Measurements from ENCODE around the gene IGFN1.

The IGFN1 gene

DNA sequence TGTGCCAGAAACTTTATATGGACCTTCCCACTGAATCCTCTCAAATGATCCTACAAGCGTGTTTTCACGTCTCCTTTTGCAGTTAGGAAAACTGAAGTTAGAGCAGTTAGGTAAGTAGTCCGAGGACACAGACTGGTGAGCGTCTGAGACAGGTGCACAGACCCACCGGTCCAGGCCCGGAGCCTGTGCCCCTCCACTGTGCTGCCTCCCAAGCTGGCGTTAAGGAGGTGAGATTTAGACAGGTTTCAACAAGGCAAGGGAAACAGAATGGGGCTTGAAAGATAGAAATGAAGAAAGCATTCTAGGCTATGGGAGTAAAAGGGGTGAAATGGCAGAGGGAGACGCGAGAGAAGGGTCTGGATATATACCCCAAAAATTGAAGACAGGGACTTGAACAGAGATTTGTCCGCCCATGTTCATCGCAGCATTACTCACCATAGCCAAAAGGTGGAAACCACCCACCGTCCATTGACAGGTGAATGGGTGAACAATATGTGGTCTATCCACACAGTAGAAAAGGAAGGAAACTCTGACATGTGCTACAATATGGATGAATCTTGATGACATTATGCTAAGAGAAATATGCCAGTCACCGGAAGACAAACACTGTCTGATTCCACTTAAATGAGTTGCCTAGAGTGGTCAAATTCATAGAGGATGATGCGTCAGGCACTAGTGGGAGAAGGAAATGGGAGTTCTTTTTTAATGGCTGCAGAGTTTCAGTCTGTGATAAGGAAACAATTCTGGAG lies 77.0 kb downstream of the IGFN1 start:
- TF ChIP-seq, protein P1, sequence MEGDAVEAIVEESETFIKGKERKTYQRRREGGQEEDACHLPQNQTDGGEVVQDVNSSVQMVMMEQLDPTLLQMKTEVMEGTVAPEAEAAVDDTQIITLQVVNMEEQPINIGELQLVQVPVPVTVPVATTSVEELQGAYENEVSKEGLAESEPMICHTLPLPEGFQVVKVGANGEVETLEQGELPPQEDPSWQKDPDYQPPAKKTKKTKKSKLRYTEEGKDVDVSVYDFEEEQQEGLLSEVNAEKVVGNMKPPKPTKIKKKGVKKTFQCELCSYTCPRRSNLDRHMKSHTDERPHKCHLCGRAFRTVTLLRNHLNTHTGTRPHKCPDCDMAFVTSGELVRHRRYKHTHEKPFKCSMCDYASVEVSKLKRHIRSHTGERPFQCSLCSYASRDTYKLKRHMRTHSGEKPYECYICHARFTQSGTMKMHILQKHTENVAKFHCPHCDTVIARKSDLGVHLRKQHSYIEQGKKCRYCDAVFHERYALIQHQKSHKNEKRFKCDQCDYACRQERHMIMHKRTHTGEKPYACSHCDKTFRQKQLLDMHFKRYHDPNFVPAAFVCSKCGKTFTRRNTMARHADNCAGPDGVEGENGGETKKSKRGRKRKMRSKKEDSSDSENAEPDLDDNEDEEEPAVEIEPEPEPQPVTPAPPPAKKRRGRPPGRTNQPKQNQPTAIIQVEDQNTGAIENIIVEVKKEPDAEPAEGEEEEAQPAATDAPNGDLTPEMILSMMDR (conservative IDR thresholded peaks at IDR 0.05; ENCODE audit: low read depth, low read length): no peak
- H3K27ac ChIP-seq: no peak overlapping the region
- H2AFZ ChIP-seq (ENCODE audit: low read depth): no peak overlapping the region
- H3K36me3 ChIP-seq (ENCODE audit: insufficient read depth): no peaks in the 10 kb centered on the region
- no peak overlapping the region for H3K4me2 ChIP-seq
- H3K79me2 ChIP-seq (ENCODE audit: insufficient read depth, low read depth): no peaks in the 10 kb centered on the region
- no peaks in the 10 kb centered on the region for H3K4me1 ChIP-seq (ENCODE audit: low read depth, poor library complexity, severe bottlenecking)
- H3K27me3 ChIP-seq (ENCODE audit: insufficient read depth, low read depth): no peaks in the 10 kb centered on the region
- H4K20me1 ChIP-seq (ENCODE audit: insufficient read depth): no peaks in the 10 kb centered on the region
- H3K4me3 ChIP-seq (IDR thresholded peaks at IDR 0.05; ENCODE audit: insufficient read depth, low read depth, low read length): no peak overlapping the region
- no peak overlapping the region for H3K9ac ChIP-seq

DNA sequence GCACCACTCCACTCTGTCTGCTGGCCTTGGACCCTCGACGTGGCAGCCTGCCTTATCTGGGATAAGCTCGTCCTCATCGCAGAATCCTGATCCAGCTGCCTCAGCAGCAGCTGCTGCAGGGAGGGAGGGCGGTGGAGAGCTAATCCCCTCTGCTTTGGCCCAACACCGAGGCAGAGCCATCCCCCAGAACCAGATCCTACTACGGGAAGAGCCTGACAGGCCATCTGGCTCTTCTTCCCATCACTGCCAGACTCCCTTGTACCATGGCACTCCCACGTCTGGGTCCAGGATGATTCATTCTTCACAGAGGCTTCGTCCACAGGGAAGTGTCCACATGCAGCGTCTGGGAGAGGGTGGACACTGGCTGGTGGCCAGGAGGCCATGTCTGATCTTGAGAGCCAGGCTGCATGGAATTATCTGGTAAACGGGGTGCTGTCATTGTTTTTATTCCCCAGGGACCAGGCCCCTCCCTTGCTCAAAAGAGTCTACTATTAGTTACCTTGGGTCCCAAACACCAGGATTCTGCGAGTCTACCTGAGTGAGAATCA lies 78.1 kb downstream of the IGFN1 start:
- Histone ChIP-seq H3K36me3 (ENCODE audit: insufficient read depth) (no peaks in the 10 kb centered on the region), H3K4me1 (ENCODE audit: low read depth, poor library complexity, severe bottlenecking) (no peaks in the 10 kb centered on the region), H3K79me2 (ENCODE audit: insufficient read depth, low read depth) (no peaks in the 10 kb centered on the region), H3K27ac (no peak overlapping the region), H4K20me1 (ENCODE audit: insufficient read depth) (no peaks in the 10 kb centered on the region), H3K4me3 (IDR thresholded peaks at IDR 0.05; ENCODE audit: insufficient read depth, low read depth, low read length) (no peak overlapping the region), H3K27me3 (ENCODE audit: insufficient read depth, low read depth) (no peaks in the 10 kb centered on the region), H2AFZ (ENCODE audit: low read depth) (no peak overlapping the region), H3K4me2 (no peak overlapping the region), H3K9ac (no peak overlapping the region)
- TF ChIP-seq, protein P1 (conservative IDR thresholded peaks at IDR 0.05; ENCODE audit: low read depth, low read length): no peak

DNA sequence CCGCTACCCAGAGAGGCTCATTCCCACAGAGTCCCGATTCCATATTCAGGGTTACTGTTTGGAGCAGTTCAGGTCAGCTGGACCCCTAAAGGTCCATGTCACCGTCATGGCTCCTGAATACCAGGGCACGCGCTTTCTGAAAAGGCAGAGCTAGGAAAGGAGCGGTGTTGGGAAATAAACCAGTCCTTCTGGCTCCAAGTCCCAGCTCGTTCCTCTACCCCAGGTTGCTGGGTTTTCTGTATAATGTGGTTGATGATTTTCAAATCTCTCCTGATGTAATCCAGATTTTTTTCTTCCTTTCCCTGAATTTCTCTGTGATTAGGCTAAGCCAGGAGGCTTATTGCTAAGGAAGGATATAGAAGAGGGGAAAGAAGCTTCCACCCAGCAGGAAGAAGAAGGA lies 78.7 kb downstream of the IGFN1 start:
- Histone ChIP-seq H3K27ac (no peak overlapping the region), H3K27me3 (ENCODE audit: insufficient read depth, low read depth) (no peaks in the 10 kb centered on the region), H3K9ac (no peak overlapping the region), H3K79me2 (ENCODE audit: insufficient read depth, low read depth) (no peaks in the 10 kb centered on the region), H2AFZ (ENCODE audit: low read depth) (no peak overlapping the region), H3K4me3 (IDR thresholded peaks at IDR 0.05; ENCODE audit: insufficient read depth, low read depth, low read length) (no peak overlapping the region), H4K20me1 (ENCODE audit: insufficient read depth) (no peaks in the 10 kb centered on the region), H3K36me3 (ENCODE audit: insufficient read depth) (no peaks in the 10 kb centered on the region), H3K4me1 (ENCODE audit: low read depth, poor library complexity, severe bottlenecking) (no peaks in the 10 kb centered on the region), H3K4me2 (no peak overlapping the region)
- TF ChIP-seq, protein P1 (conservative IDR thresholded peaks at IDR 0.05; ENCODE audit: low read depth, low read length): no peak

DNA sequence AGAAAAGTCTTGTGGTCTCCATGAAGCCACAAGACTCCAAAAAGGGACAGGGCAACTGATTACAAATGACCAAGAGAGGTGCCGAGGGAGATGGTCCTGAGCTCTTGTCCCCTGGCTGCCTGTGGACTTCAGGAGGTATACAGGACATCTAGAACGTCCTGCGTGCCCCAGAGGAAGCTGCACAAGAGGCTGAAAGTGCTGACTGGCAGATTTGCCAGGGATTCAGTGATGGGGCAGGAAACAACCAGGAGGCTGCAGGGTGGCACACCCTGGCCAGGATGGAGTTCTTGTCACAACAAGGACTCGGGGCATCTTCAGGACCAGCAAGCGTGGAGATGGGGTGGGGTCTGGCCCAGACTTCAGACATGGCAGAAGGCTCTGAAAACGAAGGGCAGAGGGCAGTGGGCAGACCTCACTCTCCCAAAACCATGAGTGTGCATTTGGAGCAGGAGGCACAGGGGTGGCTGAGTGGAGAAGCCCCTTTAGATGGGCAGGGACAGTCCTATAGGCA lies 79.3 kb downstream of the IGFN1 start:
- H3K4me1 ChIP-seq (ENCODE audit: low read depth, poor library complexity, severe bottlenecking): no peaks in the 10 kb centered on the region
- no peak overlapping the region for H3K4me2 ChIP-seq
- no peaks in the 10 kb centered on the region for H3K27me3 ChIP-seq (ENCODE audit: insufficient read depth, low read depth)
- H3K79me2 ChIP-seq (ENCODE audit: insufficient read depth, low read depth): no peaks in the 10 kb centered on the region
- no peaks in the 10 kb centered on the region for H4K20me1 ChIP-seq (ENCODE audit: insufficient read depth)
- no peak overlapping the region for H3K9ac ChIP-seq
- no peaks in the 10 kb centered on the region for H3K36me3 ChIP-seq (ENCODE audit: insufficient read depth)
- H3K4me3 ChIP-seq (IDR thresholded peaks at IDR 0.05; ENCODE audit: insufficient read depth, low read depth, low read length): no peak overlapping the region
- TF ChIP-seq, protein P1 (conservative IDR thresholded peaks at IDR 0.05; ENCODE audit: low read depth, low read length): no peak
- no peak overlapping the region for H2AFZ ChIP-seq (ENCODE audit: low read depth)
- no peak overlapping the region for H3K27ac ChIP-seq
